RCC 7860 (cell line): ENCODE measurements around the gene EEFSEC.
A peak's percentile ranks its signal among the peaks of the same experiment; 100 is the strongest.

Experiments used
- DNase-seq: peaks from one replicate; pipeline ENCODE4 v3.0.0-alpha.2; 2015; ENCODE audit warnings: low spot score
- FAIRE-seq: peaks from 2 replicates; lab custom pipeline; 2012; peaks lifted over from hg19 to GRCh38; lab: Jason Lieb, UNC

EEFSEC gene, protein sequence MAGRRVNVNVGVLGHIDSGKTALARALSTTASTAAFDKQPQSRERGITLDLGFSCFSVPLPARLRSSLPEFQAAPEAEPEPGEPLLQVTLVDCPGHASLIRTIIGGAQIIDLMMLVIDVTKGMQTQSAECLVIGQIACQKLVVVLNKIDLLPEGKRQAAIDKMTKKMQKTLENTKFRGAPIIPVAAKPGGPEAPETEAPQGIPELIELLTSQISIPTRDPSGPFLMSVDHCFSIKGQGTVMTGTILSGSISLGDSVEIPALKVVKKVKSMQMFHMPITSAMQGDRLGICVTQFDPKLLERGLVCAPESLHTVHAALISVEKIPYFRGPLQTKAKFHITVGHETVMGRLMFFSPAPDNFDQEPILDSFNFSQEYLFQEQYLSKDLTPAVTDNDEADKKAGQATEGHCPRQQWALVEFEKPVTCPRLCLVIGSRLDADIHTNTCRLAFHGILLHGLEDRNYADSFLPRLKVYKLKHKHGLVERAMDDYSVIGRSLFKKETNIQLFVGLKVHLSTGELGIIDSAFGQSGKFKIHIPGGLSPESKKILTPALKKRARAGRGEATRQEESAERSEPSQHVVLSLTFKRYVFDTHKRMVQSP

DNA sequence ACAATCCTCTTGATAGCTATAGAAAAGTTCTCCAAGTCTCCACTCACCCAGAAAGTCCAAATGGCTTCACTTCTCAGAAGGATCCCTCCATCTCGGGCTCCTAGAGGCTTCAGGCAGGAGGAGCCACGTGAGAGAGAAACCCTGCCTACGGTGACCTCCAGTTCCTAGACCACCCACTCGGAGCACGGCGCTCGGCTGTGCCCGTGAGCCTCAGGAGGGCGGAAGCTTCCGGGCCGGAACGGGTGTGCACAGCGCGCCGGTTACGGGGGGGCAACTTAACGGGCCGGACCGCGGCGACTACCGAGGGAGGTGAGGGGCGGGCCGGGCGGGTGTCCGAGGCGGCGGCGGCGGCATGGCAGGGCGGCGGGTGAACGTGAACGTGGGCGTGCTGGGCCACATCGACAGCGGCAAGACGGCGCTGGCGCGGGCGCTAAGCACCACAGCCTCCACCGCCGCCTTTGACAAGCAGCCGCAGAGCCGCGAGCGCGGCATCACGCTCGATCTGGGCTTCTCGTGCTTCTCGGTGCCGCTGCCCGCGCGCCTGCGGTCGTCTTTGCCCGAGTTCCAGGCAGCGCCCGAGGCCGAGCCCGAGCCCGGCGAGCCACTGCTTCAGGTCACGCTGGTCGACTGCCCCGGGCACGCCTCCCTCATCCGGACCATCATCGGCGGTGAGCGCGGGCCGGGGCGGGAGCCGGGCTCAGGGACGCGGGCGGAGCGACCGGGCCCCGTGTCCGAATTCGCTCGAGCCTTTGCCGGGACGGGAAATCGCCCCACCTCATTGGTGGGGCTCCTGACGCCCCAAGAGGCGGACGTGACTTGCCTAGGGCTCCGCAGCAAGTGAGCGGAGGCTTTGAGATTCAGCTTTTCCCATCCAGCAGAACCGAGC is at the start of gene EEFSEC:
Gene EEFSEC, plus strand, starts transcription at position 326 of the 886 bp plus-strand sequence. Its CDS starts 27 bp downstream, at position 353.
- FAIRE-seq = no peak

GRCh38 chr3:128107834-128108233 is 45.4 kb upstream of the EEFSEC start:
- FAIRE-seq (no peak), DNase-seq (no peak)

More for the DNA sequence above, at the start of gene EEFSEC:
- DNase-seq = peak; percentile 22

GRCh38 chr3:128111147-128111546 is 42.1 kb upstream of the EEFSEC start:
- DNase-seq (no peak), FAIRE-seq (no peak)

DNA sequence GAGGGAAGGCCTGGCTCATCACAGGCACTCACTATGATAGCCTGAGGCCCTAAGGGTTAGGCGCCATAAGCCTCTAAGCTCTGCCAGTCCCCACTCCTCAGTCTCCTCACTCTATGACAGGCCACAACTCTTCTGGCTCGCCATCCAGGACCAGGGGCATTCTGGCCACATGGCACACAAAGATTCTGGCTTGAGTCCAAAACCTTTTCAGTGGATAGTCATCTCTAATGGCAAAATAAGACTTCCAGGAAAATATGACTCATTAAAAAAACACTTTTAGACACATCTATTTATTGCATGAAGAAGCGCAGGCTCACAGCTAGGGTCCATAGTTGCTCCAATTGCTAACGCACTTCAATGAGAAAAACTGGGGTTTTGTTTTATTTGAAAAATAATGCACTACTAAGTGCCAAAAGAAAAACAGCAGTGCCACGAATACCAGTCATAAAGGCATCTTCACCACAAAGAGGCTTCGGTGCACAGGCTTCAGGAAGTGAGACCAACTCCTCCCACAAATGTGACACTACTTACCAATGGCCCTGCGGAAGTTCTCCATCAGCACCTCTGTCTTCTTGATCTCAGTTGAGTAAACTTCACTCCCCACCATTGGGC is 40.8 kb upstream of the EEFSEC start:
- FAIRE-seq = peak; percentile 95
- peak; percentile 94 for DNase-seq

GRCh38 chr3:128113817-128114794 is 39.2 kb upstream of the EEFSEC start:
- no peak for FAIRE-seq
- DNase-seq = no peak

- DNase-seq (no peak), FAIRE-seq (no peak)
These were observed 31.3 kb upstream of the EEFSEC start for GRCh38 chr3:128122013-128122412.

- no peak for DNase-seq
- FAIRE-seq = no peak
These were observed 30.1 kb upstream of the EEFSEC start for GRCh38 chr3:128123156-128123537.

DNA sequence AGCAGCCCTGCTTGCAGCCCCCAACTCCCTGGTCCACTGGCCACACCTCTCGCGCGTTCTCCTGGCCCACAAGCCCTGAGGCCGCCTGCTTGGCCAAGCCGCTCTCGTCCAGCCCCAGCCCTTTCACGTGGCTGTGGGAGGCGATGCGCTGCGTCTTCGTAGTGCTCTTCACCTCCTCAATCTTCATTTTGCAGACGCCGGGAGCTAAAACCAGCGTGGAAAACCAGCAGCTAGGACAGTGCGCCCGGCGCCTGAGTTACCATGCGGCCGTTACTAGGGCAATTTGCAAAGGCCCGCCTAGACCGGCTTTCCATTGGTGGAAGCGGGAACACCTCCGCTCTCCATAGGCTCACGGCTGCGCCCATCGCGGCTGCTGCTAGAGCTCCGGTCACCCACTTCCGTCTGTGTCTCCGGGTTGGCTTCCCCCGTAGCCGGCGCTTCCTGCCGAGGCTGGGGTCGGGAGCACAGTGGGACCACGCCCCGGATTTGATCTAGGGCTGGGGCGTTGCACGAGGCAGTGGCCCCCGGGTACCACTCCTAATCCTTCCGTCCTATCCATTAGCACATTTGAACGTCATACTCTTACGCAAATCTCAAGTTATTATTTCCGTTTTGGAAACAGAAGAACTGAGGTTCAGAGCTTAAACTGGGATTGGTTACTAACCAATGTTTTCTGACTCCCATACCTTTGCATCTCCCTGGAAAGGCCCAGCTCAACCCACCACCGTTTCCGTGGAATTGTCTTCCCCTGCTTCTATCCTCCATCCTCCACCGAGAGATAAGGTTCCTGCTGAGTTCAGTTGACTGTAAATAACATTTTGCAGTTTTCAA is 29.5 kb upstream of the EEFSEC start, which contains the start of gene RUVBL1:
Gene RUVBL1, minus strand, starts transcription at position 275 of the 831 bp plus-strand sequence. Its CDS starts 88 bp downstream, at position 187.
- FAIRE-seq (peak; percentile 68), DNase-seq (peak; percentile 94)

- FAIRE-seq (no peak), DNase-seq (no peak)
These were observed 26.0 kb upstream of the EEFSEC start for GRCh38 chr3:128127236-128127635.

DNA sequence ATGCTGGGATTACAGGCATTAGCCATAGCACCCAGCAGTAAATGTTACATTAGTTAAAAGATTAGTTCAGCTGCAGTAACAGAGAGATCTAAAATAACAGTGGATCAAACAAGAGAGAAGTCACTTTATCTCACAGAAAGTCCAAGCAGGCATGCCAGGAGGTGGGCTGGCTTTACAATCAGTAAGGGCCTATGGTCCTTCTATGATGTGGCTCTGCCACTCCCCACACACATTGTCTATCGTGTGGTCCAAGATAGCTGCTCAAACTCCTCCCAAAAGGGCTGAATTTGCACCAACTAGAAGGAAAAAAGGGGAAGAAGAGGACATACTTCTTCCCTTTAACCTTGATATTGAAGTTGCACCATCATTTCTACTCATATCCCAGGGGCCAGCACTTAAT is 25.0 kb upstream of the EEFSEC start:
- FAIRE-seq (no peak), DNase-seq (no peak)

GRCh38 chr3:128131897-128132646 is 21.2 kb upstream of the EEFSEC start:
- DNase-seq (no peak), FAIRE-seq (no peak)

- FAIRE-seq = no peak
These were observed 19.9 kb upstream of the EEFSEC start for GRCh38 chr3:128133273-128133883.

DNA sequence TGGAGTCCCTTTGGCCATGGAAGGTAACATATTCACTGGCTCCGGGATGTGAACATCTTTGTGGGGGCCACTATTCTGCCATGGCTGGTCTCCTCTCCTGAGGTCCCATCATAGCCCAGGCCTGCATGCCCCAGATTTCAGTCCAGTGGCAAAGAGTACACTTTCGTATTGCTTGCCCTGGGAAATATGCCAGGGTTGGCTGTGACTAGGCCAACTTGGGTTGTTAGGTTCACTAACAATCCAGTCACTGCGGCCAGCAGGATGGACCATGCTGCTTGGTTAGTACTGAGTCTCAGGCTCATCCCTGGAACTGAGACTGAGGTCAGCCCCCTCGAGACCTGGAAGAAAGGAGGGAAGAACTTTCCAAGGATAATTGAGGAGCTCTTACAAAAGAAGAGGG is 9.8 kb upstream of the EEFSEC start:
- FAIRE-seq = no peak

More at GRCh38 chr3:128133273-128133883, 19.9 kb upstream of the EEFSEC start:
- peak; percentile 31 for DNase-seq

DNA sequence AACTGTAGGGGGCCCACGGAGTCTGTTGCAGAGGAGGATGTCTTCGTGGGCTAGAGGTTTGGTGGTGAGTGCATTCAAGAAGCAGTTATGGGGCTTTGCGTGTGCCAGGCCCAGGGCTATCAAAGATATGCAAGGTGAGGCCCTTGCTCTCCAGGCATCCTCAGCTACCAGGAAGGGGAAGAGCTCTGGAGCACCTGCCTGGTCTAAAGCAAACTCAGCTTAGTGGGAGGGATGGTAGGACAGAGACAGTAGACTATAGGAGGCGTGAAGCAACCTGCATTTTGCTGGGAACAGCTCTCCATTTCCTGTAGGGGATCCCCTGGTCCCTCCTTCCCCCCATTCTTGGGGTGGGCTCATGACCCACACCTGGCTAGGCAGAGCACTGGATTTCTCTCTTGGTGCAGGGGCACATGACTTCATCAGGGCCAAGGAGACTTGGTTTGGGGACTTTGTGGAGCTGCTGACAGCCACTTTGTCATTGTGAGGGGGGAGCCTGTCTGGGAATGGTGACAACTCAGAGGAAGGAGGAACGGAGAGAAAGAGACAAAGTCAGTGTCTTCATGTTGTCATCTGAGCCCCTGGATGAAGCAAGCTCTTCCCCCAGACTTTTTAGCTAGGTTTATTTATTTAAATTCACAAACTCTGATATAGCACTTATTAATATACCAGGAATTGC is 8.6 kb upstream of the EEFSEC start:
- FAIRE-seq (no peak), DNase-seq (no peak)

More for the DNA sequence above, 9.8 kb upstream of the EEFSEC start:
- DNase-seq = no peak

- DNase-seq = no peak
- FAIRE-seq = no peak
These were observed 8.0 kb upstream of the EEFSEC start for GRCh38 chr3:128145279-128145678.

GRCh38 chr3:128146201-128146600 is 7.1 kb upstream of the EEFSEC start:
- DNase-seq (no peak), FAIRE-seq (no peak)

DNA sequence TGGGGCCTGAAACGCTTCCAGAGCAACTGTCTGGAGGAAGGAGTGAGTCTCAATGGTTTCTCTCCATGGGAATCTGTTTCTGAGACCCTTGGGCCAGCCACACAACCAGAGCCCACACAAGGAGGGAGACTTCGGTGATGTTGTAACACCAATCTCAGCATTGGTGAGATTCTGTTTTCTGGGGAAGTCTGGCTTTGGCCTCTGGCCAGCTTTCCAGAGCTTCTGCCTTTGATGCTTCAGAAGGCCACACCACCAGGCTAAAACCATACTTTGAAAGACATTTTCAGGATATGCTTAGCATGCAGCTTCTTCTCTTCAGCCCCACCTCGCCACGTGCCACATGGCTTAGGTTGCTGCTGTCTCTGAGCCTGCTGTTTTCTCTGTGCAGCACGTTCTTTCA is 3.6 kb upstream of the EEFSEC start:
- DNase-seq (no peak), FAIRE-seq (no peak)
